Epithelial cell of prostate (primary cell): Measurements from ENCODE around the gene BHLHE23.
"Not testable (repeated sequence)": the region's sequence is repeated elsewhere in the genome, so short reads cannot be mapped to it uniquely, and the experiment has no call there.

Source experiments
- DNase-seq: peaks from one replicate; pipeline ENCODE4 v3.0.0-alpha.2; 2011; ENCODE audit warnings: low read depth, low spot score
- H3K27ac ChIP-seq: fragments of 450-650 bp; 2 replicates; pipeline ENCODE4 v1.5.1; 2017; ENCODE audit warnings: mild to moderate bottlenecking

Gene BHLHE23

GRCh38 chr20:63043348-63044203 is 36.8 kb upstream of the BHLHE23 start:
- no peak overlapping the region for H3K27ac ChIP-seq
- no peak for DNase-seq

- no peak overlapping the region for H3K27ac ChIP-seq
- DNase-seq: no peak
These were observed 35.8 kb upstream of the BHLHE23 start for GRCh38 chr20:63042448-63043071.

GRCh38 chr20:63041776-63042175 is 35.0 kb upstream of the BHLHE23 start:
- no peak for DNase-seq
- H3K27ac ChIP-seq: no peak overlapping the region

GRCh38 chr20:63037669-63038268 is 31.0 kb upstream of the BHLHE23 start:
- H3K27ac ChIP-seq: no peak overlapping the region
- DNase-seq: no peak

GRCh38 chr20:63036291-63036690 is 29.5 kb upstream of the BHLHE23 start:
- DNase-seq: no peak
- H3K27ac ChIP-seq: no peak overlapping the region

- no peak for DNase-seq
- no peak overlapping the region for H3K27ac ChIP-seq
These were observed 28.9 kb upstream of the BHLHE23 start for GRCh38 chr20:63035603-63036185.

GRCh38 chr20:63034710-63035602 is 28.2 kb upstream of the BHLHE23 start:
- not testable (repeated sequence) for DNase-seq, H3K27ac ChIP-seq

GRCh38 chr20:63033794-63034709 is 27.3 kb upstream of the BHLHE23 start:
- H3K27ac ChIP-seq: no peak overlapping the region
- DNase-seq: no peak

- H3K27ac ChIP-seq: no peak overlapping the region
- DNase-seq: no peak
These were observed 26.4 kb upstream of the BHLHE23 start for GRCh38 chr20:63032861-63033793.

GRCh38 chr20:63032026-63032800 is 25.4 kb upstream of the BHLHE23 start:
- no peak overlapping the region for H3K27ac ChIP-seq
- DNase-seq: no peak

GRCh38 chr20:63031251-63032014 is 24.7 kb upstream of the BHLHE23 start:
- no peak for DNase-seq
- H3K27ac ChIP-seq: no peak overlapping the region

- no peak for DNase-seq
These were observed 22.8 kb upstream of the BHLHE23 start for GRCh38 chr20:63029358-63030121.

GRCh38 chr20:63028461-63028921 is 21.7 kb upstream of the BHLHE23 start:
- no peak overlapping the region for H3K27ac ChIP-seq
- DNase-seq: no peak

More at GRCh38 chr20:63029358-63030121, 22.8 kb upstream of the BHLHE23 start:
- H3K27ac ChIP-seq: no peak overlapping the region

GRCh38 chr20:63027922-63028389 is 21.2 kb upstream of the BHLHE23 start:
- no peak for DNase-seq

GRCh38 chr20:63027221-63027921 is 20.6 kb upstream of the BHLHE23 start:
- no peak for DNase-seq
- no peak overlapping the region for H3K27ac ChIP-seq

More at GRCh38 chr20:63027922-63028389, 21.2 kb upstream of the BHLHE23 start:
- H3K27ac ChIP-seq: no peak overlapping the region
